HS-27A (cell line): ENCODE results near the gene SLC6A4.
"Not testable (repeated sequence)": the region's sequence is repeated elsewhere in the genome, so short reads cannot be mapped to it uniquely, and the experiment has no call there.

ENCODE experiments used
- DNase-seq: peaks from one replicate; pipeline ENCODE4 v3.0.0-alpha.2; 2012; ENCODE audit warnings: low read depth, missing footprints

SLC6A4 gene

GRCh38 chr17:30238387-30239088 lies 3.0 kb upstream of the SLC6A4 start:
- no peak for DNase-seq

DNA sequence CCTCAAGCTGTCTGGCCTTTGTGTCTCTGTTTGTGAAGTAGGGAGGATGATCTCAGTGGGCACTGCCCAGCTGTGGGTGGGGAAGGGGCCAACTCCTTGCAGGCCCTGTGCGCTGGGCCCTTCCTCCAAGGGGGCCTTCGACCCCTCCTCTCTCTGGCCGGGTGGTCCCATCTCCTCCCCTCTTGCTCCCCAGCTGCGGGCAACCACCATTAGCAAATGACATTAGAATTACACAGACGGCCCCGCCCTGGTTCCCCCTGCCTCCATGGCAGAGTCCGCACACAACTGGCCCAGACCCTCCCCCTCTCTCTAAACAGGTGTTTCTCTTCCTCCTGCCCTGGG lies 2.5 kb upstream of the SLC6A4 start:
- DNase-seq: no peak

GRCh38 chr17:30237296-30238002 lies 2.0 kb upstream of the SLC6A4 start:
- no peak for DNase-seq

DNA sequence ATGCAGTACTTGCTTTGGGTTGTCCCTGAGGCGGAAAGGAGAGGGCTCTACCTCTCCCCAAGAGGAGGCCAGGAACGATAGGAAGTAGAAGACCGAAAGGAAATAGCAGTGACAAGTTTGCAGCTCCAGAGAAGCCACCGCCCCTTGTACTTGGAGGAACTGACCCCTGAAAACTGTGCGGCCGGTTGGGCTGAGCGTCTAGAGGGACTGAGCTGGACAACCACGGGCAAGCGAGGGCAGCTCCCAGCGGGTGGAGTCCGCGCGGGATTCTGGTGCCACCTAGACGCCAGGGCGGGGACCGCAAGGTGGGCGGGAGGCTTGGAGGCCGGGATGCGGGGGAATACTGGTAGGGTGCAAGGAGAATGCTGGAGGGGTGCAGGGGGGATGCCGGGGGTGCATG lies 1.3 kb upstream of the SLC6A4 start:
- no peak for DNase-seq

- DNase-seq: no peak
Observed at GRCh38 chr17:30236297-30236624, 764 bp upstream of the SLC6A4 start.

GRCh38 chr17:30234964-30235363 lies 533 bp downstream of the SLC6A4 start:
- DNase-seq: no peak

DNA sequence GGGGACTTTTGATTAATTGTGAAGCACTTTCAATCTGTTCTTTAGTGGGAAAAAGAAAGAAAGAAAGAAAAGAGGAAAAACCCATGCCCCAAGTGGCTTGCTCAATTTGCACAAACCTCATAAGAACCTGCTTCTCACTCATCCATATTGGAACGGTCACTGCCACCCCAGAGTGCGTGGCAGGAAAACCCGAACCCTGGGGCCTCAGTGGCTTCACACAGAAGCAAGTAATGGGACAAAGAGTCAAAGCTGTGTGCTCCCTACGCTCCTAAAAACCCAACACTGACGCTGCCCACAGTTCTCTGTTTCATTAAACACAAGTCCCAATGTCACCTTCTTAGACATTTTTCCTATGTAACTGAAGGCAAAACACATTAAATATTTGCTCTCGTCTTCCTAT lies 1.2 kb downstream of the SLC6A4 start:
- no peak for DNase-seq

GRCh38 chr17:30232824-30233427 lies 2.6 kb downstream of the SLC6A4 start:
- no peak for DNase-seq

DNA sequence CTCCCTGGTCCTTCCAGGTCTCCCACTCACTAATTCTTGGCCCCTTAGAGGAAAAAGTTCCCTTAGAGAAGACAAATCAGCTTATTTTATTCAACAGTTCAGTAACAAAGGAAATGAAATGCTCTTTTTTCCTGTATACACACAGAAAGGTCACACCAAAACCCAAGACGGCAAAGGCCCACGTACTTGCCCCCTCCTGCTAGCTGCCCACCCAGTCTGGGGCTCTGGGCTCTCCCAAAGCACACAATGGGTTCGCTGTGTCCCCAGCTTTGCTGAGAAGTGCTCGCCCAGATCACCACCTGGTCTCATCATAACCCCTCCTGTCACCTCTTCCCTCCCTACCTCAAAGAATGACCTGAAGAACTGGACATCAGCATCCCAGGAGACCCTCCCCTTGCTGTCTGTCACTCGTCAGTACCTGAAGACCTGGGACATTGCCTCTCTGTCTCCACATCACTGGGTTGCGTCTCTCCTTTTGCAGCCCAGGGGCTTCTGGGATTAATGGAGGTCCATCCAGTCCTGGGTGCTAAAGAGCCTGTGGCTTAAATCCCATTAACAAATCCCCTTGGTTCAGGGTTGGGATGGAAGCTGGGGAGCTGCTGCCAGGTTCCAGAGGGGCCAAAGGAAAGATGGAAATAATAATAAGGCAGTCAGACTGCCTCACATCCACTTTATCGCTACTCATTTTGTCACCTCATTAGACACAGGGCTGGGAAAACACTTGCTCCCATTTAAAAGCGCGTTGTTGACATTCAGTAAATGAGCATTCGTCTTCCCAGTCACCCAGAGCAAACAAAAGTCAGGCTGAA lies 3.3 kb downstream of the SLC6A4 start:
- DNase-seq: no peak

DNA sequence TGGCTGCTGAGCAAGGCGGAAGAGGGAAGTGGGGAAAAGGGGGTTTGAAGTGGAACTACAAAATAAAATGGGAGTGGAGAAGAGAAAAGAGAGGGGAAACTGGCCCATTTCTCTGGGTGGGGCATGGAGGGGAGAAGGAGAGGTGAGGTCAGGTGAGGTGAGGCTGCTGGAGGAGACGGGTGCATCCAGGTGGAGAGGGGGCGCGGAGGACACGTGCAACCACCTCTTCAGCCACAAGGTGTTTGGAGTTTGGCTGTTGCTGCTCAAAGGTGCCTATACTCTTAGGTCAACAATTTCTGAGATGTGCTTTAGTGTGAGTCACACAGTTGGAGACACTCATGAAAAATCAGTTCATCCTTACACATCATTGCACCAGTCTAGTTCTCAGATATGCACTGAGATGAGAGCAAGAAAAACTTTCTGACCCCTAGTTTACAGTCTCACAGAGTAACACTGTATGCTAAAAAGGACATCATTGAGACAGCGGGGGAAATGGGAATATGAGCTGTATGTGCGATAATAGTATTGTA lies 4.8 kb downstream of the SLC6A4 start:
- DNase-seq: no peak

DNA sequence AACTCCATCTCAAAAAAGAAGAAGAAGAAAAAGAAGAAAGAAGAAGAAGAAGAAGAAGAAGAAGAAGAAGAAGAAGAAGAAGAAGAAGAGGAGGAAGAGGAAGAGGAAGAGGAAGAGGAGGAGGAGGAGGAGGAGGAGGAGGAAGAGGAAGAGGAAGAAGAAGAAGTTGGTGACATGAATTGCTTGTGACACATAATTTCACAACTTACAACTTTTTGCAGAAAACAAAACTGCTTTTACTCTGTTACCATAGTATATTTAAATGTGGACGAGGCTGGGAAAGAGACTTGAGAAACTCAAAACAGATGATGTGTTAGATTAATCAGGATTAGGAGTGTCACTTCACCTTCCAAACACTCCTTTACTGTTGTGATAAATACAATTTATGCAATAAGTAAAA lies 5.5 kb downstream of the SLC6A4 start:
- not testable (repeated sequence) for DNase-seq

DNA sequence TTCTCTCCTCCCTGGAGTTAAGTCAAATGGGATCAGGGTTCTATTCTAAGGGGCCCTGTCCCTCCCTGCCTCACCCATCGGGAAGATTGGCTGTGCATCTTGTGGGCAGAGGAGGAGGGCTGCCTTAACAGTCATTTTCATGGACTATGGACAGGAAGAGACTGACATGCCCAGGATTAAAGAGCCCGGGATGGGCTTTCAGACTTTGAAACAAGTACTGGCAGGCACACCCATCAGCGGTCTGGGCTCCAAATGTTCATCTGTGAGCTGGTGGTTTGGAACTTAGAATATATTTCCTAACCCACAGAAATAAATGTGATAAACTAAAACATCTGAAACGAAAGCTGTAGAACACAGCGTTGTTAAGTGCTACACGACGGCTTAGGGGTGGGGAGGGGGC lies 6.5 kb downstream of the SLC6A4 start:
- DNase-seq: no peak

GRCh38 chr17:30228011-30228410 lies 7.5 kb downstream of the SLC6A4 start:
- DNase-seq: no peak

- DNase-seq: no peak
Observed at GRCh38 chr17:30226878-30227277, 8.6 kb downstream of the SLC6A4 start.

- DNase-seq: no peak
Observed at GRCh38 chr17:30225919-30226553, 9.5 kb downstream of the SLC6A4 start.

GRCh38 chr17:30225112-30225511 lies 10.4 kb downstream of the SLC6A4 start:
- DNase-seq: no peak

GRCh38 chr17:30224419-30224960 lies 11.0 kb downstream of the SLC6A4 start:
- no peak for DNase-seq

DNA sequence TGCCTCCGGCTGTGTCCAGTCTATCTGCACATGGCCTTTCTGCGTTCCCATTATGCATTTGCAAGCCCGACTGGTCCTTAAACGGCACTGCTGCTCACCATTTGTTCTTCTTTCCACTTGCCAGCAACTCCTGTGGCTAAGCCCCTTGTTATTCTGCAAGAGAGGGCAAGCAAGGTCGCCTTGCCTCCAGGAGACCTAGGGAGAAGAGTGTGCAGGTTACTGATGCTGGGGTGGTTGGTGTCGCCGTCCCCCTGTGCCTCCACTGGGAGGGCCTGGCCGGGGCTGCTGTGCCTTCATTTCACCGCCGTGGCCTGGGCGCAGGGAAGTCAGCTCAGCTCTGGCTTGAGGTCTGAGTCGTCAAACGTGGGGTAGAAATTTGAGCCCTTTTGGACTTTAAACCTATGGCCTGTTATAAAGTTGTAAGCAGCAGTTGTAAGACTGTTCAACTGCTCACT lies 12.7 kb downstream of the SLC6A4 start:
- DNase-seq: no peak

DNA sequence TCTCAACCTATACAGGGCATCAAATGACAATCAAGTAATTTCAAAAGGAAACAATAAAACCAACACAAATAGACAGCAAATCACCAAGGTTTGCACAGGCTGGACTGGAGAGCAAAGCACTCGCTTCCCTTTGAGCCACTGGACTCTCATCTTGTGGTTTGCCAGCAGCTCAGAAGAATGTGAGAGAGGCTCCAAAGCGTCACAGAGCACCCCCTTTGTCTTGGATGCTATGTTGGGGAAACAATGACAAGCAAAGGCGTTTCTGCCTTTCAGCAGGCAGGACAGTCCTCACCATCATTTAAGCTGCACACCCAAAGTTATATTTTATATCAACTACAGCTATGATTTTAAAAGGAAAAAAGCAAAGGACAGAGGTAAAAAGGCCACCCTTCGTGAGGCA lies 13.2 kb downstream of the SLC6A4 start:
- DNase-seq: no peak

- DNase-seq: no peak
Observed at GRCh38 chr17:30221346-30221745, 14.2 kb downstream of the SLC6A4 start.

GRCh38 chr17:30220414-30220813 lies 15.1 kb downstream of the SLC6A4 start:
- no peak for DNase-seq

GRCh38 chr17:30219833-30220232 lies 15.7 kb downstream of the SLC6A4 start:
- DNase-seq: no peak
